HepG2 (cell line): ENCODE measurements around the gene TDRD10. TPM values are rescaled to one million over a fixed set of nuclear protein-coding genes. Genes with fewer than 3 reads are reported as not detected.

Experiments used
- ATAC-seq: fragments of 200-7000 bp; cut with Tn5 transposase; 3 replicates; pipeline ENCODE4 v1.9.1; 2020; ENCODE audit warnings: mild to moderate bottlenecking, moderate library complexity
- BruUV-seq: library from RNA; stranded (reverse); fragments of 400-500 nt; replicated peaks from 2 replicates; lab custom pipeline; 2021; lab: Mats Ljungman, UMichigan
- CTCF ChIA-PET: fragments of 300-600 bp; formaldehyde crosslinking; extraction: SDS; loops from one replicate; lab custom pipeline; 2021; ENCODE audit warnings: low total read pairs, inconsistent platforms, low intra/inter-chr PET ratio; lab: Yijun Ruan, JAX
- POLR2A ChIA-PET: fragments of 350-600 bp; sonication (Branson Sonifier 250); formaldehyde crosslinking; loops from one replicate; lab custom pipeline; 2020; ENCODE audit warnings: antibody characterized with exemption, inconsistent platforms; lab: Yijun Ruan, JAX
- DNase-seq: peaks from one replicate; pipeline ENCODE4 v3.0.0-alpha.2; 2015; ENCODE audit warnings: low spot score
- FAIRE-seq: peaks from 3 replicates; lab custom pipeline; 2011; peaks lifted over from hg19 to GRCh38; lab: Jason Lieb, UNC
- H2AFZ ChIP-seq: one replicate; pipeline ENCODE4 v1.6.1; 2011; ENCODE audit warnings: low read length, inconsistent platforms
- H3K27ac ChIP-seq: fragments of 300-600 bp; 3 replicates; pipeline ENCODE4 v1.8.0; 2011; ENCODE audit warnings: mixed run types, mild to moderate bottlenecking, mixed read lengths, low read length, inconsistent platforms; ENCODE audit not compliant: insufficient read depth; ENCODE audit errors: extremely low read length
- H3K27me3 ChIP-seq, 2 experiments: fragments of 200-600 bp in 1 of 2; 2 replicates in 1 of 2; 3 replicates in 1 of 2; pipeline versions ENCODE4 v1.6.0 to v1.8.0; 2011; ENCODE audit warnings: low read length in 2 of 2, mild to moderate bottlenecking in 2 of 2, moderate library complexity in 2 of 2, inconsistent platforms in 1 of 2; ENCODE audit not compliant: insufficient read depth in 2 of 2, control insufficient read depth in 1 of 2
- H3K36me3 ChIP-seq, 2 experiments: fragments of 200-600 bp in 1 of 2; replicated peaks in 1 of 2; 2 replicates in 1 of 2; 3 replicates in 1 of 2; pipeline versions ENCODE4 v1.5.1 to v1.8.0; 2011; ENCODE audit warnings: low read length in 2 of 2, inconsistent platforms in 1 of 2; ENCODE audit not compliant: insufficient read depth in 2 of 2, control insufficient read depth in 1 of 2
- H3K4me1 ChIP-seq: 2 replicates; pipeline ENCODE4 v1.5.1; 2012; ENCODE audit warnings: low read length, inconsistent platforms; ENCODE audit not compliant: insufficient read depth
- H3K4me2 ChIP-seq: 2 replicates; pipeline ENCODE4 v1.6.0; 2011; ENCODE audit warnings: low read depth, low read length, inconsistent platforms
- H3K4me3 ChIP-seq, 3 experiments: fragments of 200-600 bp in 1 of 3; sonication (generic), shearing (Covaris generic) in 1 of 3; replicated peaks in 1 of 3; 2 replicates each; pipeline ENCODE4 v1.5.1; 2011 to 2016; ENCODE audit warnings: low read length in 3 of 3, inconsistent platforms in 2 of 3, low read depth in 2 of 3, mild to moderate bottlenecking in 2 of 3, control low read depth in 1 of 3, mixed read lengths in 1 of 3; ENCODE audit not compliant: insufficient read depth in 1 of 3
- H3K79me2 ChIP-seq: one replicate; pipeline ENCODE4 v1.6.1; 2011; ENCODE audit warnings: low read length, inconsistent platforms; ENCODE audit not compliant: insufficient read depth
- H3K9ac ChIP-seq: 2 replicates; pipeline ENCODE4 v1.6.0; 2011; ENCODE audit warnings: mild to moderate bottlenecking, low read depth, low read length, inconsistent platforms; ENCODE audit not compliant: insufficient read depth
- H3K9me3 ChIP-seq: 2 replicates; pipeline ENCODE4 v1.5.1; 2012; ENCODE audit warnings: mild to moderate bottlenecking, low read length
- H4K20me1 ChIP-seq: 2 replicates; pipeline ENCODE4 v1.6.0; 2011; ENCODE audit warnings: inconsistent platforms, mild to moderate bottlenecking, low read length, moderate library complexity; ENCODE audit not compliant: insufficient read depth
- DMAP1 ChIP-seq: IDR thresholded peaks from 2 replicates; pipeline ENCODE4 v1.6.1; 2016
- HNRNPK ChIP-seq: fragments of 200-400 bp; formaldehyde crosslinking; IDR thresholded peaks from 2 replicates; pipeline ENCODE4 v1.6.1; 2018; ENCODE audit warnings: low read length, low read depth, moderate library complexity, mild to moderate bottlenecking; ENCODE audit not compliant: poor library complexity, severe bottlenecking
- LCORL ChIP-seq, 2 experiments: fragments of 450-650 bp in 1 of 2; sonication (generic) in 1 of 2; formaldehyde crosslinking in 1 of 2; IDR thresholded peaks; 2 replicates each; pipeline versions ENCODE4 v1.5.0 to v1.6.1; 2017 to 2020; ENCODE audit warnings: antibody characterized with exemption in 1 of 2, missing genetic modification reagents in 1 of 2
- ZNF335 ChIP-seq: sonication (generic); formaldehyde crosslinking; IDR thresholded peaks from 2 replicates; pipeline ENCODE4 v1.4.0; 2020; ENCODE audit warnings: missing genetic modification reagents
- ZNF780A ChIP-seq: sonication (generic); formaldehyde crosslinking; IDR thresholded peaks from 2 replicates; pipeline ENCODE4 v1.8.0; 2022; ENCODE audit warnings: mild to moderate bottlenecking, missing genetic modification reagents, moderate library complexity
- WGBS: methylation state at CpG from one replicate; pipeline ENCODE4 v1.1.6; 2017; ENCODE audit warnings: low lambda C conversion rate; 5-methylcytosine and 5-hydroxymethylcytosine counted together
- in situ Hi-C: cut with HindIII; loops from 2 replicates; pipeline ENCODE4 v1.10.0; 2017; ENCODE audit warnings: low pct_unique_long_range_greater_than_20kb; ENCODE audit not compliant: extremely low pct_ligation_motif_present
- intact Hi-C: fragments of 100-400 bp; cut with micrococcal nuclease; formaldehyde crosslinking; loops from one replicate; pipeline ENCODE4 v1.10.0; 2022; ENCODE audit not compliant: unreplicated experiment
- polyA plus RNA-seq, 8 experiments: library from polyadenylated mRNA; depleted of rRNA in 3 of 8; stranded (reverse) in 7 of 8; unstranded in 1 of 8; fragments of >200 nt; fragmentation: Illumina TruSeq in 4 of 8; extraction: Trizol in 4 of 8; gene quantifications; 2 replicates each; pipeline versions ENCODE4 v1.2.1 to v1.2.3, GENCODE V29; 2011 to 2016; ENCODE audit warnings: low read depth in 4 of 8, missing spikeins in 1 of 8, mixed read lengths in 1 of 8; ENCODE audit not compliant: insufficient read depth in 1 of 8
- total RNA-seq, 5 experiments: library from RNA; depleted of rRNA; stranded (reverse); fragments of >200 nt; fragmentation: Illumina TruSeq; extraction: Trizol; gene quantifications; 2 replicates each; pipeline ENCODE4 v1.2.3, GENCODE V29; 2016; ENCODE audit warnings: low read depth in 1 of 5
- TF ChIP-seq, protein P1 (sequence below): sonication (generic); formaldehyde crosslinking; IDR thresholded peaks from 2 replicates; pipeline ENCODE4 v1.8.1; 2023; ENCODE audit warnings: mild to moderate bottlenecking, moderate library complexity, missing genetic modification reagents
- TF ChIP-seq, protein P2 (sequence below): sonication (generic); formaldehyde crosslinking; conservative IDR thresholded peaks from 2 replicates; pipeline ENCODE4 v1.4.0; 2020; ENCODE audit warnings: missing genetic modification reagents
- TF ChIP-seq, protein P3 (sequence below): sonication (generic); formaldehyde crosslinking; IDR thresholded peaks from 2 replicates; pipeline ENCODE4 v1.5.1; 2020; ENCODE audit warnings: missing genetic modification reagents, mild to moderate bottlenecking, borderline replicate concordance

TDRD10 gene
- total and polyA plus RNA-seq, 2 of the 13 experiments (the other 11 are each of a cell fraction or from before 2014, with no cell fraction given), result not detected

DNA sequence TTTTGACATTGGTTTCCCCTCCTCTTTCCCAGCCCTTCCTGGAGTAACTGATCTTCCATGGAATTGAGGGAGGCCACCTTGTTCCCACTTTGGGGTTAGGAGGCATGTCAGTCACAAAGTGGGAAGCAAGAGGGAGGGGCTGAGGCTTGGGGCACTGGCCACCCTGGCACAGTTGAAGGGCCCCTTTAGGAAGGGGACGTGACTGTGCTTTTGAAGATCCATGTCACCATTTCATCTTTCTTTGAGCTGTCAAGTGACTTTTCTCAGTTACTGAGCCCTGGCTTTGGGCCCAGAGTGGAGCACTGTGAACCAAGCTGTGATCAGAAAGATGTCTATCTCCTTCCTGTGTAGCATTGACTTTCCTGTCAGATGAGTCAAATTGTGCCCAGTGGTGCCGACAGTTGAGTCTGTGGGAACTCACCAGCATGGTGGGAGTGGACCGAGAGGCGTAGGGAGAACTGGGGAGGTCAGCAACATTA is 38.5 kb upstream of the TDRD10 start:
- no peak overlapping the region for H3K4me3 ChIP-seq
- no peak overlapping the region for H3K27ac ChIP-seq
- H3K9ac ChIP-seq, result no peak overlapping the region
- no peak overlapping the region for H2AFZ ChIP-seq
- in situ Hi-C loops (no loop called here), intact Hi-C loops (no loop called here)
- ChIA-PET POLR2A (no interaction called here), CTCF (no interaction called here)
- no peaks in the 10 kb centered on the region for H3K27me3 ChIP-seq
- H4K20me1 ChIP-seq, result no peaks in the 10 kb centered on the region
- no TSS peak for BruUV-seq
- H3K9me3 ChIP-seq, result no peaks in the 10 kb centered on the region
- 88% methylated on average over 4 of the region's 4 CpGs for WGBS
- DNase-seq (no peak), FAIRE-seq (no peak), ATAC-seq (no peak)
- TF ChIP-seq LCORL (IDR thresholded peaks at IDR 0.05), result no peak
- TF ChIP-seq LCORL (CRISPR knock-in tag; IDR thresholded peaks at IDR 0.05), result no peak
- no peak for TF ChIP-seq ZNF335
- TF ChIP-seq DMAP1 (CRISPR knock-in tag), result no peak
- TF ChIP-seq, protein P1, sequence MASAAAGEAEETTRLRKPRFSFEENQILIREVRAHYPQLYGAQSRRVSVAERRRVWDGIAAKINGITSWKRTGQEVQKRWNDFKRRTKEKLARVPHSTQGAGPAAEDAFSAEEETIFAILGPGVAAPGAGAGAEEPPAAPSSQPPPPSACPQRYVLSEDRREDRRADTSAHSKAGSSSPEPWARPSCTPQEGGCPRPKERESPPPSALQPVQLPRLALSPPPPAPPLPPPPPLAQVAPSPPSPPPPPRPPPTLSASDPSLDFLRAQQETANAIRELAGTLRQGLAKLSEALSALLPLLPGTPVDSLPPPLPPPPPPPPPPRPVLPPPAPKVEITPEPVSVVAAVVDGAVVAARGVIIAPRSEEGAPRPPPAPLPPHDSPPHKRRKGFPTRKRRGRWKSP (CRISPR knock-in tag), result no peak
- TF ChIP-seq, protein P2, sequence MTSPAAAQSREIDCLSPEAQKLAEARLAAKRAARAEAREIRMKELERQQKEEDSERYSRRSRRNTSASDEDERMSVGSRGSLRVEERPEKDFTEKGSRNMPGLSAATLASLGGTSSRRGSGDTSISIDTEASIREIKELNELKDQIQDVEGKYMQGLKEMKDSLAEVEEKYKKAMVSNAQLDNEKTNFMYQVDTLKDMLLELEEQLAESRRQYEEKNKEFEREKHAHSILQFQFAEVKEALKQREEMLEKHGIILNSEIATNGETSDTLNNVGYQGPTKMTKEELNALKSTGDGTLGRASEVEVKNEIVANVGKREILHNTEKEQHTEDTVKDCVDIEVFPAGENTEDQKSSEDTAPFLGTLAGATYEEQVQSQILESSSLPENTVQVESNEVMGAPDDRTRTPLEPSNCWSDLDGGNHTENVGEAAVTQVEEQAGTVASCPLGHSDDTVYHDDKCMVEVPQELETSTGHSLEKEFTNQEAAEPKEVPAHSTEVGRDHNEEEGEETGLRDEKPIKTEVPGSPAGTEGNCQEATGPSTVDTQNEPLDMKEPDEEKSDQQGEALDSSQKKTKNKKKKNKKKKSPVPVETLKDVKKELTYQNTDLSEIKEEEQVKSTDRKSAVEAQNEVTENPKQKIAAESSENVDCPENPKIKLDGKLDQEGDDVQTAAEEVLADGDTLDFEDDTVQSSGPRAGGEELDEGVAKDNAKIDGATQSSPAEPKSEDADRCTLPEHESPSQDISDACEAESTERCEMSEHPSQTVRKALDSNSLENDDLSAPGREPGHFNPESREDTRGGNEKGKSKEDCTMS (CRISPR knock-in tag), result no peak
- TF ChIP-seq ZNF780A, result no peak
- TF ChIP-seq HNRNPK, result no peak
- TF ChIP-seq, protein P3, sequence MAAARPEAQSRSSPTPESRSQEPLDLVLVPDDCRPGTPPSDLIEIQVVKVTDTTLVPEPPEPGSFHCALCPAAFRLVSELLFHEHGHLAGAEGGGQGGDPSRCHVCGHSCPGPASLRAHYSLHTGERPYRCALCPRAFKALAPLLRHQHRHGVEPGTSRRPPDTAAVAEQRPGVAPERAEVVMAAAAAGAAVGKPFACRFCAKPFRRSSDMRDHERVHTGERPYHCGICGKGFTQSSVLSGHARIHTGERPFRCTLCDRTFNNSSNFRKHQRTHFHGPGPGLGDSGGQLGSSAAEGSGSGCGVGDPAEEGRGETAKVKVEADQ (CRISPR knock-in tag), result no peak
- no peaks in the 10 kb centered on the region for H3K79me2 ChIP-seq
- H3K36me3 ChIP-seq, result no peaks in the 10 kb centered on the region
- no peak overlapping the region for H3K4me2 ChIP-seq
- H3K4me1 ChIP-seq, result no peaks in the 10 kb centered on the region
